HCT116 (cell line): Measurements from ENCODE around the gene MRAS. TPM values are rescaled to one million over a fixed set of nuclear protein-coding genes. Genes with fewer than 3 reads are reported as not detected.
"Not testable (repeated sequence)": the region's sequence is repeated elsewhere in the genome, so short reads cannot be mapped to it uniquely, and the experiment has no call there.

Experiments used
- ATAC-seq: fragments of 200-7000 bp; cut with Tn5 transposase; 2 replicates; pipeline ENCODE4 v1.9.1; 2020; ENCODE audit warnings: mild to moderate bottlenecking, moderate library complexity
- BruUV-seq: library from RNA; stranded (reverse); fragments of 400-500 nt; replicated peaks from 2 replicates; lab custom pipeline; 2021; lab: Mats Ljungman, UMichigan
- CTCF ChIA-PET: fragments of 300-600 bp; sonication (Branson Sonifier 250); formaldehyde crosslinking; loops from one replicate; lab custom pipeline; 2021; ENCODE audit warnings: antibody characterized with exemption; lab: Charles Lee
- POLR2A ChIA-PET: fragments of 300-600, 350-600 bp; sonication (Branson Sonifier 250); formaldehyde crosslinking; loops from one replicate; lab custom pipeline; 2021; ENCODE audit warnings: antibody characterized with exemption; lab: Charles Lee
- RAD21 ChIA-PET, 2 experiments: fragments of 300-600 bp; sonication (Branson Sonifier 250); formaldehyde crosslinking; loops; one replicate each; lab custom pipeline; 2023; ENCODE audit warnings: low total read pairs in 2 of 2; ENCODE audit not compliant: uncharacterized antibody in 2 of 2, unreplicated experiment in 2 of 2, low non-redundant PET in 1 of 2; lab: Charles Lee
- DNase-seq: peaks from one replicate; pipeline ENCODE4 v3.0.0-alpha.2; 2010; ENCODE audit warnings: low read depth, low spot score
- H2AFZ ChIP-seq: fragments of 200-600 bp; shearing (Covaris generic), sonication (generic); 2 replicates; pipeline ENCODE4 v1.6.1; 2017; ENCODE audit warnings: low read depth, mixed run types, mixed read lengths, antibody characterized with exemption, low read length; ENCODE audit not compliant: poor library complexity, severe bottlenecking
- H3K27ac ChIP-seq: 2 replicates; pipeline ENCODE4 v1.5.1; 2012; ENCODE audit warnings: low read depth, low read length
- H3K27me3 ChIP-seq: fragments of 200-600 bp; sonication (generic); 2 replicates; pipeline ENCODE4 v1.6.1; 2016; ENCODE audit warnings: mixed run types, low read length, mixed read lengths; ENCODE audit not compliant: insufficient read depth
- H3K36me3 ChIP-seq, 2 experiments: fragments of 200-500 bp in 1 of 2; fragments of 200-600 bp in 1 of 2; sonication (Bioruptor generic) in 1 of 2; sonication (generic) in 1 of 2; 2 replicates each; pipeline versions ENCODE4 v1.5.1 to v1.6.1; 2014 to 2016; ENCODE audit warnings: low read length in 2 of 2, inconsistent platforms in 1 of 2, mixed read lengths in 1 of 2, mixed run types in 1 of 2; ENCODE audit not compliant: insufficient read depth in 2 of 2, control insufficient read depth in 1 of 2
- H3K4me1 ChIP-seq, 2 experiments: fragments of 200-600 bp in 1 of 2; sonication (generic) in 1 of 2; 2 replicates each; pipeline versions ENCODE4 v1.5.1 to v1.6.1; 2012 to 2017; ENCODE audit warnings: low read length in 2 of 2, inconsistent platforms in 1 of 2, mild to moderate bottlenecking in 1 of 2, mixed read lengths in 1 of 2, mixed run types in 1 of 2, moderate library complexity in 1 of 2; ENCODE audit not compliant: insufficient read depth in 2 of 2, control insufficient read depth in 1 of 2
- H3K4me2 ChIP-seq: fragments of 200-600 bp; sonication (generic); 2 replicates; pipeline ENCODE4 v1.6.1; 2017; ENCODE audit warnings: mixed run types, low read length, mixed read lengths
- H3K4me3 ChIP-seq, 2 experiments: fragments of 200-600 bp in 1 of 2; sonication (generic) in 1 of 2; replicated peaks in 1 of 2; 2 replicates each; pipeline ENCODE4 v1.5.1; 2011 to 2016; ENCODE audit warnings: low read length in 2 of 2, control low read depth in 1 of 2, low read depth in 1 of 2, mild to moderate bottlenecking in 1 of 2, mixed read lengths in 1 of 2, mixed run types in 1 of 2
- H3K79me2 ChIP-seq: fragments of 200-600 bp; sonication (generic); 2 replicates; pipeline ENCODE4 v1.6.1; 2017; ENCODE audit warnings: mild to moderate bottlenecking, mixed run types, low read length, moderate library complexity, mixed read lengths; ENCODE audit not compliant: insufficient read depth
- H3K9ac ChIP-seq: fragments of 200-600 bp; sonication (generic); 2 replicates; pipeline ENCODE4 v1.6.1; 2016; ENCODE audit warnings: low read length, mixed read lengths
- H3K9me2 ChIP-seq: fragments of 200-600 bp; sonication (generic), shearing (Covaris generic); 2 replicates; pipeline ENCODE4 v1.6.1; 2017; ENCODE audit warnings: mixed run types, mild to moderate bottlenecking, moderate library complexity; ENCODE audit not compliant: insufficient read depth
- H3K9me3 ChIP-seq, 2 experiments: fragments of 200-500 bp in 1 of 2; fragments of 200-600 bp in 1 of 2; sonication (Bioruptor generic) in 1 of 2; sonication (generic) in 1 of 2; 2 replicates each; pipeline ENCODE4 v1.6.1; 2014 to 2017; ENCODE audit warnings: low read length in 2 of 2, mixed read lengths in 2 of 2, inconsistent platforms in 1 of 2, low read depth in 1 of 2, mild to moderate bottlenecking in 1 of 2, mixed run types in 1 of 2, moderate library complexity in 1 of 2; ENCODE audit not compliant: control insufficient read depth in 1 of 2, insufficient read depth in 1 of 2
- H4K20me1 ChIP-seq: fragments of 200-600 bp; sonication (generic), shearing (Covaris generic); 2 replicates; pipeline ENCODE4 v1.6.1; 2017; ENCODE audit warnings: mixed run types, mild to moderate bottlenecking, moderate library complexity; ENCODE audit not compliant: insufficient read depth
- CBX3 ChIP-seq: IDR thresholded peaks from 2 replicates; pipeline ENCODE4 v1.6.1; 2012; ENCODE audit warnings: low read depth
- ELF1 ChIP-seq: IDR thresholded peaks from 2 replicates; pipeline ENCODE4 v1.6.1; 2012; ENCODE audit warnings: low read depth, borderline replicate concordance
- ZNF274 ChIP-seq: fragments of 200-500 bp; sonication (Bioruptor generic); IDR thresholded peaks from 2 replicates; pipeline ENCODE4 v1.6.1; 2014; ENCODE audit warnings: mild to moderate bottlenecking, low read depth, low read length, inconsistent platforms
- intact Hi-C: fragments of 100-400 bp; cut with micrococcal nuclease; formaldehyde crosslinking; loops from 2 replicates; pipeline ENCODE4 v1.10.0; 2022
- total RNA-seq: library from RNA; stranded (reverse); gene quantifications from one replicate; pipeline ENCODE4 v1.2.1, GENCODE V29; 2021; ENCODE audit not compliant: unreplicated experiment

The MRAS gene
- total RNA-seq, 1 experiment from 2014 or later = 13.5 TPM

- H2AFZ ChIP-seq = no peak overlapping the region
- ChIA-PET POLR2A (no interaction called here), CTCF (interaction anchor here (1.8 kb wide), 1 partner anchor 10 kb away, joined by 4 read pairs; no protein-coding TSS in a partner anchor), RAD21 (no interaction called here)
- TF ChIP-seq ZNF274 (no peak), ELF1 (no peak), CBX3 (no peak)
- no peaks in the 10 kb centered on the region for H4K20me1 ChIP-seq
- BruUV-seq = no TSS peak
- no peak for ATAC-seq
- no peak overlapping the region for H3K4me3 ChIP-seq
- no peak overlapping the region for H3K27ac ChIP-seq
- no peaks in the 10 kb centered on the region for H3K79me2 ChIP-seq
- intact Hi-C loops = no loop called here
- H3K4me2 ChIP-seq = no peak overlapping the region
- H3K27me3 ChIP-seq = no peaks in the 10 kb centered on the region
- DNase-seq = no peak
- H3K9ac ChIP-seq = no peak overlapping the region
- no peaks in the 10 kb centered on the region for H3K36me3 ChIP-seq
- no peaks in the 10 kb centered on the region for H3K9me3 ChIP-seq
- no peaks in the 10 kb centered on the region for H3K9me2 ChIP-seq
- peaks cover 0 to 5% of the 10 kb centered on the region in 2 experiments; a peak in 1 of 4 replicates for H3K4me1 ChIP-seq
Measured at GRCh38 chr3:138452436-138452835, 104.1 kb downstream of the MRAS start.

DNA sequence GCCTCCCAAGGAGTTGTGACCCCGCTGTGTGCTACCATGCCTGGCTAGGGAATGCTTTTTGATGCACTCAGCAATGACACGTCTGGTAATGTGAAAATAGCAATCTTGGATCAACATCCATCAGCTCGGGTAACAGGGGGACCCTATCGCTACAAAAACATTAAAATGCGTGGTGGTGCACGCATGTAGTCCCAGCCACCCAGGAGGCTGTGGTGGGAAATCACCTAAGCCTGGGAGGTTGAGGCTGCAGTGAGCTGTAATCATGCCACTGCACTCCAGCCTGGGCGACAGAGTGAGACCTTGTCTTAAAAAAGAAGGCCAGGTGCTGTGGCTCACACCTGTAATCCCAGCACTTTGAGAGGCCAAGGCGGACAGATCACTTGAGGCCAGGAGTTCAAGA, 105.6 kb downstream of the MRAS start:
- H4K20me1 ChIP-seq, H2AFZ ChIP-seq, BruUV-seq, H3K9ac ChIP-seq, H3K9me3 ChIP-seq, H3K27me3 ChIP-seq, H3K9me2 ChIP-seq, RAD21 ChIA-PET, H3K79me2 ChIP-seq, H3K36me3 ChIP-seq, H3K4me2 ChIP-seq, H3K4me1 ChIP-seq, H3K27ac ChIP-seq, POLR2A ChIA-PET, intact Hi-C loops, ATAC-seq, DNase-seq, H3K4me3 ChIP-seq: not testable (repeated sequence)
- CTCF ChIA-PET = interaction anchor here (1.8 kb wide), 1 partner anchor 11 kb away, joined by 4 read pairs; no protein-coding TSS in a partner anchor

Other genes starting within 250 kb of the MRAS start
- gene DZIP1L, start 233.0 kb upstream of the MRAS start, total RNA-seq = 9.6 TPM
- gene A4GNT, start 216.2 kb upstream of the MRAS start, total RNA-seq = not detected
- 21.6 TPM for gene DBR1, start 173.7 kb upstream of the MRAS start, total RNA-seq
- 36.2 TPM for gene ARMC8, start 161.3 kb upstream of the MRAS start, total RNA-seq
- gene NME9, start 18.7 kb upstream of the MRAS start, total RNA-seq = 0.79 TPM
- gene ESYT3, start 86.0 kb downstream of the MRAS start, total RNA-seq = 0.05 TPM
- 38.7 TPM for gene CEP70, start 245.7 kb downstream of the MRAS start, total RNA-seq